H9 (cell line): Measurements from ENCODE around the gene RRP12. TPM values are rescaled to one million over a fixed set of nuclear protein-coding genes. Genes with fewer than 3 reads are reported as not detected.

ENCODE experiments used
- DNase-seq: peaks from one replicate; pipeline ENCODE4 v3.0.0-alpha.2; 2017
- H2AFZ ChIP-seq: one replicate; pipeline ENCODE4 v1.6.1; 2013; ENCODE audit warnings: mild to moderate bottlenecking, low read length, control low read depth, moderate library complexity
- H2AK5ac ChIP-seq: 2 replicates; pipeline ENCODE4 v1.6.1; 2013; ENCODE audit warnings: low read length, control low read depth, mixed read lengths; ENCODE audit not compliant: insufficient read length
- H2BK120ac ChIP-seq: one replicate; pipeline ENCODE4 v1.6.1; 2013; ENCODE audit warnings: low read depth, mild to moderate bottlenecking, low read length, control low read depth, inconsistent platforms; ENCODE audit not compliant: poor library complexity, severe bottlenecking
- H2BK12ac ChIP-seq: 2 replicates; pipeline ENCODE4 v1.6.1; 2013; ENCODE audit warnings: low read length, control low read depth, mixed read lengths, low read depth; ENCODE audit not compliant: insufficient read length
- H2BK15ac ChIP-seq: 2 replicates; pipeline ENCODE4 v1.6.1; 2013; ENCODE audit warnings: low read depth, low read length, control low read depth
- H2BK20ac ChIP-seq: one replicate; pipeline ENCODE4 v1.6.1; 2013; ENCODE audit warnings: low read depth, mild to moderate bottlenecking, low read length, control low read depth, inconsistent platforms; ENCODE audit not compliant: poor library complexity, severe bottlenecking
- H2BK5ac ChIP-seq: 2 replicates; pipeline ENCODE4 v1.6.1; 2013; ENCODE audit warnings: low read length, control low read depth, mixed read lengths; ENCODE audit not compliant: insufficient read length
- H3K14ac ChIP-seq: 2 replicates; pipeline ENCODE4 v1.6.1; 2013; ENCODE audit warnings: low read length, control low read depth; ENCODE audit not compliant: insufficient read depth
- H3K18ac ChIP-seq: 2 replicates; pipeline ENCODE4 v1.6.1; 2013; ENCODE audit warnings: low read depth, mild to moderate bottlenecking, mixed read lengths, low read length, control low read depth; ENCODE audit not compliant: insufficient read length
- H3K23ac ChIP-seq: 2 replicates; pipeline ENCODE4 v1.6.1; 2013; ENCODE audit warnings: low read length, control low read depth, mixed read lengths, low read depth; ENCODE audit not compliant: insufficient read length
- H3K23me2 ChIP-seq: 2 replicates; pipeline ENCODE4 v1.6.1; 2013; ENCODE audit warnings: low read depth, mild to moderate bottlenecking, mixed read lengths, low read length, control low read depth; ENCODE audit not compliant: insufficient read length, poor library complexity, severe bottlenecking
- H3K27ac ChIP-seq: 2 replicates; pipeline ENCODE4 v1.5.1; 2013; ENCODE audit warnings: low read length, control low read depth, mixed read lengths, low read depth; ENCODE audit not compliant: insufficient read length
- H3K27me3 ChIP-seq: 2 replicates; pipeline ENCODE4 v1.6.1; 2013; ENCODE audit warnings: low read length, control low read depth, inconsistent platforms; ENCODE audit not compliant: insufficient read depth
- H3K4ac ChIP-seq: 2 replicates; pipeline ENCODE4 v1.6.1; 2013; ENCODE audit warnings: low read depth, mild to moderate bottlenecking, control low read depth, inconsistent platforms, low read length, moderate library complexity
- H3K4me1 ChIP-seq: 2 replicates; pipeline ENCODE4 v1.6.1; 2013; ENCODE audit warnings: low read length, control low read depth, inconsistent platforms; ENCODE audit not compliant: insufficient read depth
- H3K4me2 ChIP-seq: 2 replicates; pipeline ENCODE4 v1.6.1; 2013; ENCODE audit warnings: low read length, control low read depth, mixed read lengths; ENCODE audit not compliant: insufficient read length, insufficient read depth
- H3K56ac ChIP-seq: 2 replicates; pipeline ENCODE4 v1.6.1; 2013; ENCODE audit warnings: low read depth, mild to moderate bottlenecking, mixed read lengths, low read length, control low read depth; ENCODE audit not compliant: insufficient read length
- H3K79me1 ChIP-seq: 2 replicates; pipeline ENCODE4 v1.6.1; 2013; ENCODE audit warnings: low read depth, mild to moderate bottlenecking, moderate library complexity, low read length, control low read depth, inconsistent platforms; ENCODE audit not compliant: insufficient read depth, poor library complexity, severe bottlenecking
- H3K79me2 ChIP-seq: 2 replicates; pipeline ENCODE4 v1.6.1; 2013; ENCODE audit warnings: low read length, control low read depth, inconsistent platforms; ENCODE audit not compliant: insufficient read depth
- H3K9ac ChIP-seq: 2 replicates; pipeline ENCODE4 v1.6.1; 2013; ENCODE audit warnings: low read length, control low read depth, mixed read lengths; ENCODE audit not compliant: insufficient read length; ENCODE audit errors: extremely low read depth
- H3K9me3 ChIP-seq: one replicate; pipeline ENCODE4 v1.6.1; 2013; ENCODE audit warnings: low read depth, low read length, inconsistent platforms; ENCODE audit not compliant: control insufficient read depth
- H3T11ph ChIP-seq: one replicate; pipeline ENCODE4 v1.6.1; 2013; ENCODE audit warnings: mild to moderate bottlenecking, low read length, control low read depth, inconsistent platforms
- H4K20me1 ChIP-seq: one replicate; pipeline ENCODE4 v1.6.1; 2013; ENCODE audit not compliant: control insufficient read depth, insufficient read length, insufficient read depth
- H4K5ac ChIP-seq: 2 replicates; pipeline ENCODE4 v1.6.1; 2013; ENCODE audit warnings: low read depth, mild to moderate bottlenecking, mixed read lengths, low read length, control low read depth; ENCODE audit not compliant: insufficient read length
- H4K8ac ChIP-seq: replicated peaks from 2 replicates; pipeline ENCODE4 v1.6.1; 2013; ENCODE audit warnings: low read length, control low read depth, mixed read lengths, low read depth; ENCODE audit not compliant: insufficient read length
- H4K91ac ChIP-seq: 2 replicates; pipeline ENCODE4 v1.6.1; 2013; ENCODE audit warnings: low read depth, mild to moderate bottlenecking, moderate library complexity, mixed read lengths, low read length, control low read depth; ENCODE audit not compliant: insufficient read length
- H3K27ac Mint-ChIP-seq, 3 experiments: 2 replicates in 2 of 3; 3 replicates in 1 of 3; pipeline ENCODE4 v1.8.0; 2020 to 2021; ENCODE audit warnings: mixed read lengths in 3 of 3, mild to moderate bottlenecking in 1 of 3, moderate library complexity in 1 of 3
- H3K27me3 Mint-ChIP-seq: 2 replicates; pipeline ENCODE4 v1.8.0; 2021; ENCODE audit warnings: low read depth, mild to moderate bottlenecking, moderate library complexity, mixed read lengths
- H3K36me3 Mint-ChIP-seq, 3 experiments: 2 replicates in 2 of 3; 3 replicates in 1 of 3; pipeline ENCODE4 v1.8.0; 2020 to 2021; ENCODE audit warnings: low read depth in 3 of 3, mixed read lengths in 3 of 3; ENCODE audit not compliant: insufficient read depth in 1 of 3
- H3K4me1 Mint-ChIP-seq, 2 experiments: 2 replicates each; pipeline ENCODE4 v1.8.0; 2020; ENCODE audit warnings: mixed read lengths in 2 of 2
- H3K4me3 Mint-ChIP-seq, 2 experiments: 2 replicates in 1 of 2; 3 replicates in 1 of 2; pipeline ENCODE4 v1.8.0; 2020 to 2021; ENCODE audit warnings: mild to moderate bottlenecking in 2 of 2, mixed read lengths in 2 of 2, moderate library complexity in 1 of 2
- H3K9me3 Mint-ChIP-seq, 2 experiments: 2 replicates in 1 of 2; 3 replicates in 1 of 2; pipeline ENCODE4 v1.8.0; 2020; ENCODE audit warnings: mild to moderate bottlenecking in 2 of 2, mixed read lengths in 2 of 2, moderate library complexity in 1 of 2
- WGBS: extraction: QIAGEN DNeasy Blood & Tissue Kit; methylation state at CpG from one replicate; pipeline ENCODE4 v1.1.7; 2013; ENCODE audit warnings: missing lambda C conversion rate, low lambda C conversion rate, mixed read lengths; ENCODE audit not compliant: insufficient read length; ENCODE audit errors: extremely low coverage; 5-methylcytosine and 5-hydroxymethylcytosine counted together
- total RNA-seq: library from RNA; stranded (reverse); gene quantifications from 2 replicates; pipeline ENCODE4 v1.2.1, GENCODE V29; 2021
- TF ChIP-seq, protein P1 (sequence below): fragments of 200-600 bp; sonication (generic); conservative IDR thresholded peaks from 3 replicates; pipeline ENCODE4 v1.8.0; 2021; ENCODE audit warnings: antibody characterized with exemption, mild to moderate bottlenecking

The RRP12 gene
- total RNA-seq, 1 experiment from 2014 or later, result 71.6 TPM

DNA sequence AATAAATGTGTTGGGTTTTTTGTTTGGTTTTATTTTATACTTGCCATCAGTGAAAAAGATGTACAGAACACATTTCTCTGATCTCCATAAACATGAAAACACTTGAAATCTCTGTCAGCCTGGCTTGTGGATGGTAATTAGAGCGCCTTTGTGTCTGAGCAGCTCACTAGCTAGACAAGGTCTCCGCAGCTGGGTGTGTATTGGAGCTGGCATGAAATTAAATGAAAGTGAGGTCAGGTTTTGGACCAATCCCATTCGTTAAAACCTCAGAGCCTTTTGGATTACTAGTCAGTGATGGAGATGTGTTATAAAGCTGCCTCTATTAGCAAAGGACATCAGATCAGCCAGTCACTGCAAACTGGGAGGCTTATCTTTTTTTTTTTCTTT, 79.3 kb downstream of the RRP12 start:
- Histone ChIP-seq H3K4me1 (peaks cover 3% of the 10 kb centered on the region; the same call in 1 of the 2 replicates), H3K79me1 (no peaks in the 10 kb centered on the region), H2BK20ac (no peak overlapping the region), H2AK5ac (no peak overlapping the region), H2BK5ac (no peak overlapping the region), H3T11ph (no peak overlapping the region), H3K79me2 (no peaks in the 10 kb centered on the region), H2BK12ac (no peak overlapping the region), H4K8ac (no peak overlapping the region), H2BK15ac (no peak overlapping the region), H3K14ac (no peak overlapping the region), H3K27me3 (peaks cover 9% of the 10 kb centered on the region; the same call in 1 of the 2 replicates), H3K4me2 (peak overlapping the region; percentile 72), H4K5ac (no peak overlapping the region), H3K56ac (no peak overlapping the region), H4K20me1 (no peaks in the 10 kb centered on the region), H4K91ac (no peak overlapping the region), H2AFZ (no peak overlapping the region), H3K23me2 (peaks cover 23% of the 10 kb centered on the region), H3K4ac (no peak overlapping the region), H3K9me3 (no peaks in the 10 kb centered on the region), H3K23ac (no peak overlapping the region), H3K18ac (no peak overlapping the region), H3K27ac (no peak overlapping the region), H2BK120ac (no peak overlapping the region), H3K9ac (no peak overlapping the region)
- H3K4me3 Mint-ChIP-seq, result peak overlapping the region; percentile 72 to 85; a peak in 4 of 5 replicates
- TF ChIP-seq, protein P1, sequence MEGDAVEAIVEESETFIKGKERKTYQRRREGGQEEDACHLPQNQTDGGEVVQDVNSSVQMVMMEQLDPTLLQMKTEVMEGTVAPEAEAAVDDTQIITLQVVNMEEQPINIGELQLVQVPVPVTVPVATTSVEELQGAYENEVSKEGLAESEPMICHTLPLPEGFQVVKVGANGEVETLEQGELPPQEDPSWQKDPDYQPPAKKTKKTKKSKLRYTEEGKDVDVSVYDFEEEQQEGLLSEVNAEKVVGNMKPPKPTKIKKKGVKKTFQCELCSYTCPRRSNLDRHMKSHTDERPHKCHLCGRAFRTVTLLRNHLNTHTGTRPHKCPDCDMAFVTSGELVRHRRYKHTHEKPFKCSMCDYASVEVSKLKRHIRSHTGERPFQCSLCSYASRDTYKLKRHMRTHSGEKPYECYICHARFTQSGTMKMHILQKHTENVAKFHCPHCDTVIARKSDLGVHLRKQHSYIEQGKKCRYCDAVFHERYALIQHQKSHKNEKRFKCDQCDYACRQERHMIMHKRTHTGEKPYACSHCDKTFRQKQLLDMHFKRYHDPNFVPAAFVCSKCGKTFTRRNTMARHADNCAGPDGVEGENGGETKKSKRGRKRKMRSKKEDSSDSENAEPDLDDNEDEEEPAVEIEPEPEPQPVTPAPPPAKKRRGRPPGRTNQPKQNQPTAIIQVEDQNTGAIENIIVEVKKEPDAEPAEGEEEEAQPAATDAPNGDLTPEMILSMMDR, result no peak
- H3K27me3 Mint-ChIP-seq, result peaks cover 33% of the 10 kb centered on the region
- DNase-seq, result peak; percentile 41
- WGBS, result no CpG with 5 or more reads among the region's 3 CpGs
- peak overlapping the region in 1 of 3 experiments; percentile 7; a peak in 2 of 7 replicates for H3K27ac Mint-ChIP-seq
- H3K36me3 Mint-ChIP-seq, result 0 out of 7 replicates have a peak, but pooled peaks cover 0 to 5% (median 0%) of the 10 kb centered on the region in 3 experiments
- H3K9me3 Mint-ChIP-seq, result no peaks in the 10 kb centered on the region; a peak in 1 of 5 replicates
- H3K4me1 Mint-ChIP-seq, result peaks cover 41 to 44% of the 10 kb centered on the region in 2 experiments
